NCI-H187 treated with DMSO at 0.1 percent for 48 hours (cell line): ENCODE measurements around the gene ALDH8A1.

ENCODE experiments used
- DNase-seq: peaks from one replicate; lab custom pipeline; 2025; lab: John Stamatoyannopoulos, UW

Gene ALDH8A1, protein sequence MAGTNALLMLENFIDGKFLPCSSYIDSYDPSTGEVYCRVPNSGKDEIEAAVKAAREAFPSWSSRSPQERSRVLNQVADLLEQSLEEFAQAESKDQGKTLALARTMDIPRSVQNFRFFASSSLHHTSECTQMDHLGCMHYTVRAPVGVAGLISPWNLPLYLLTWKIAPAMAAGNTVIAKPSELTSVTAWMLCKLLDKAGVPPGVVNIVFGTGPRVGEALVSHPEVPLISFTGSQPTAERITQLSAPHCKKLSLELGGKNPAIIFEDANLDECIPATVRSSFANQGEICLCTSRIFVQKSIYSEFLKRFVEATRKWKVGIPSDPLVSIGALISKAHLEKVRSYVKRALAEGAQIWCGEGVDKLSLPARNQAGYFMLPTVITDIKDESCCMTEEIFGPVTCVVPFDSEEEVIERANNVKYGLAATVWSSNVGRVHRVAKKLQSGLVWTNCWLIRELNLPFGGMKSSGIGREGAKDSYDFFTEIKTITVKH

DNA sequence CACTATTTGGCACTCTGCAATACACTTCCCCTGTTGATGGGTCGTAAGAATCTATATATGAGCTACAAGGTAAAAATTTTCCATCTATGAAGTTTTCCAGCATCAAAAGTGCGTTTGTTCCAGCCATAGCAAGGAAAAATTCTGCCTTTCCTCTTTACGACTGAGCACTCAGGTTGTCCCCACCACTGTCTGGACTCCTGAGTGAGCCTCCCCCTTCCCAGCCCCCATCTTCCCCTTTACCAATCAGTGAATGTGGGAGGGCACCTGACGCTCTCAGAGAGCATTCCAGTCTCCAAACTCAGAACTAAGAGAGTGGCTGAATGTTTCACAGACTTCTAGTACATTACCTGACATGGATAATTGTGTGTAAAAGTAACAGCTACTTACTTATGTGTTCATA lies at the start of gene ALDH8A1:
Gene ALDH8A1, minus strand, starts transcription at position 175 of the 400 bp plus-strand sequence. Its CDS starts 48 bp downstream, at position 127.
- no peak for DNase-seq

- DNase-seq: no peak
Measured at GRCh38 chr6:134999107-134999506, 49.2 kb upstream of the ALDH8A1 start.

- no peak for DNase-seq
Measured at GRCh38 chr6:134997133-134997995, 47.5 kb upstream of the ALDH8A1 start.

- no peak for DNase-seq
Measured at GRCh38 chr6:134995536-134995935, 45.6 kb upstream of the ALDH8A1 start.

- no peak for DNase-seq
Measured at GRCh38 chr6:134994431-134994830, 44.5 kb upstream of the ALDH8A1 start.

DNA sequence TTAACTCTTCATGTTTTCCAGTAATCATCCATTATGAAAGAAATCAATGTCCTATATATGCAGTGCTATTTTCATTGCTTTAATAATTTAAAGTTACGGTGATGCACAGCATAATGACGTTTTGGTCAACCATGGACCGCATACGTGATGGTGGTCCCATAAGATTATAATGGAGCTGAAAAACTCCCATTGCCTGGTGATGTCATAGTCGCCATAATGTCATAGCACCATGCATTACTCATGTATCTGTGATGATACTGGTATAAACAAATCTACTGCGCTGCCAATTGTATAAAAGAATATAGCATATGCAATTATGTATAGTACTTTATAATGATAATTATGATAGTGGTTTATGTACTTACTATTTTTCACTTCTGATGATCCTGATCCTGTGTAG lies 42.3 kb upstream of the ALDH8A1 start:
- DNase-seq: no peak

DNA sequence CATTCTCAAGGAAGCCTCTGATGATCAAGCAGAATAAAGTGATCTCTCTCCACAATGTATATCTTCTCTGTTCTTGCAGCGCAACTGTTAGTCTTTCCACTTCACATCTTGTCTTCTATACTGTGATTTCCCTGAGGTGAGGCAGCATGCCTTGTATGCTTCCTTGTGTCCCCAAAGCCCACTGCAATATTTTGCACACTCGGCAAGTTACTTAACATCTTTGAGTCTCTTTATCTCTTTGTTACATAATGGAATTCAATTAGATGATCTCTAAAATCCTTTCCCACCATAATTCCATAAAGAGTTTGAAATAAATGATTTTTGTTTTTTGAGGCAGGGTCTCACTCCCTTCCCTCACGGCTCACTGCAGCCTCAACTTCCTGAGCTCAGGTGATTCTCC lies 40.4 kb upstream of the ALDH8A1 start:
- DNase-seq: no peak

GRCh38 chr6:134984821-134985220 lies 34.9 kb upstream of the ALDH8A1 start:
- DNase-seq: no peak

DNA sequence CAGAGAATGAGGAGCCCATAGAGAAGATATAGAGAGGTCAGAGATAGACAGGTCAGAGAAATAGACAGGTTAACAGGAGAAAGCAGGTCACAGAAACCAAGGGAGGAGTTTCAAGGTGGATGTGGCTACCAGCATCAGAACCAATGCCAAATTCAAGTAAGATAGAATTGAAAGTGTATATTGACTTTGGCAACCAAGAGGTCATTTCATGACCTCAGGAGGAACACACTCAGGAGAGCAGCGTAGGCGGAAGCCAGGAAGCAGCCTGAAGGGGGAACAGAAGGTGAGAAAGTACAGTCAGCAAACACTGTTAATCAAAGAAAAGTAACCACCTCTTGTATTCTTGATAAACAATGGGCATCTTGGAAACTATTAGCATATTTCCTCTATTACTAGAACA lies 33.9 kb upstream of the ALDH8A1 start:
- DNase-seq: no peak

DNA sequence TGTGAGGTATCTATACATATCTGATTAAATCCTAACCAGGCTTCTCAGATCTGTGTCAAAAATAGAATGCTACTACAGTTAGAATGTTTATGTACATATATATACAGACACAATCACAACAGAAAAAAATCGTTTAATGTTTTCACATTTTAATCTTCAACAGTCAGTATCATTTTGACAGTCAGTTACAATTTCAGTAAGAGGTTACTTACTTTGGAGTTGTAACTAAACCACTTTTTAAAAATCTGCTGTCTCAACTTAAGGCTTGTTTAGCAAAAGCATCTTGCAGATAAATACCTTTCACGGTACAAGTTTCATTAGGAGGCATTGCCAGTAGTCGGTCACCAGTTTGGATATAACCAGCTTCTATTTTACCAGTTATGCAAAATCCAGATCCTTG lies 32.3 kb upstream of the ALDH8A1 start:
- DNase-seq: no peak

DNA sequence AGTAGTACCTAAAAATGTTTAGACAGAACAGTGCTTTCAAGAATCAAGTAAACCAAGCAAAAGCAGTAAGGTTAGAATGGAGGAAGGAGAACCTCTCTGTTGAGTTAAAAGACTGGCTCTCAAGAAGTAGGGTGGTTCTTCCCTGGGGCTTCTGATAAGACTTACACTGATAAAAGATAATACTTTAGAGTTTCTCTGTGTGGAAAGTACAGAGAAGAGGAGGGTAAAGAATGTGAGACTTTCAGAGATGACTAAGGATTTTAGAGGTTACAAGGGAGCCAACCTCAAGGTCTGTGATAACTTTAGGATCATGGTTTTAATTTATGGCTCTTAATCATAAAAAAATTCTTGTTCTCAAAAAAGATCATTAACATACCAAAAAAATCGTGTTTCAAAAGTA lies 30.9 kb upstream of the ALDH8A1 start:
- no peak for DNase-seq

GRCh38 chr6:134979142-134979541 lies 29.2 kb upstream of the ALDH8A1 start:
- no peak for DNase-seq

DNA sequence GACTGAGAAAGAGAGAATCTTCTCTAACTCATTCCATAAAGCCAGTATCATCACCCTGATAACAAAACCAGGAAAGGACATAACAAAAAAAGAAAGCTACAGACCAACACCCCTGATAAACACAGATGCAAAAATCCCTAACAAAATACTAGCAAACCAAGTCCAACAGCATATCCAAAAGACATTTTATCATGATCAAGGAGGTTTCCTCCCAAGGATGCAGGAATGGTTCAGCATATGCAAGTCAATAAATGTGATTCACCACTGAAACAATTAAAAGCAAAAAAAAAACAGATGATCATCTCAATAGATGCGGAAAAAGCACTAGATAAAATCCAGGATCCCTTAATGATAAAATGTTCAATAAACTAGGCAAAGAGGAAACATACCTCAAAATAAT lies 24.5 kb upstream of the ALDH8A1 start:
- DNase-seq: no peak

- DNase-seq: no peak
Measured at GRCh38 chr6:134967711-134968110, 17.8 kb upstream of the ALDH8A1 start.

DNA sequence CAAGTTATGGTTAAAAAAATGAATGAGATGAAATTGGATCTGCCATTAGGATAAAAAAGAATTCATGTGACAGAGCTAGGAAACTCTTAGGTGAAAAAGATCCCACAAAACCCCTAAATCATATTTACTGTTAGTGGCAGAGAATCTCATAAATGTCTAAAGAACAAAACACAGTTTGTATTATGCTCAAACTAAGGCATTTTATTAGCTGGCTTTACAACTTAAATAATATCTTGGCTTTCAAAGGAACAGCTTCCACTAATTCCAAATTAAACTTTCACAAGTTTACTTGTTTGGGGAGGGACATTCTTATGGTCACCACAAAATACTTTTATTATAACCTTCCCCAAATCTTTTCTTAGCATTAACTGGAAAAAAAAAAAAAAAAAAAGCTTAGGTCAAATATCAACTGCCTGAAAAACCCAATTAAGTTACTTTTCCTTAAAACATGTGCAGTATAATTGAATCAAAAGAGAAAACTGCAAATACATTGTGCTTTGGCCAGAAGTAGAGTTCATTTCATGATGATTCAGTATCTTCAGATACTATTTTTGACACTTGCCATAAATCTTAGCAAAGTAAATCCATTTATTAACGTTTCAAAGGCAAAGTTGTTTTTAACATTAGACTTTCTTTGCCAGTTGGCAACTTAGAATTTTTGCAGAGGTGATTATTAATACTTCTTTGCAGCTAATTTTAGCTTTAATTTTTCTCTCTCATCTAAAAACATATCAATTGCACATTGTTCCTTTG lies 14.7 kb upstream of the ALDH8A1 start:
- no peak for DNase-seq

DNA sequence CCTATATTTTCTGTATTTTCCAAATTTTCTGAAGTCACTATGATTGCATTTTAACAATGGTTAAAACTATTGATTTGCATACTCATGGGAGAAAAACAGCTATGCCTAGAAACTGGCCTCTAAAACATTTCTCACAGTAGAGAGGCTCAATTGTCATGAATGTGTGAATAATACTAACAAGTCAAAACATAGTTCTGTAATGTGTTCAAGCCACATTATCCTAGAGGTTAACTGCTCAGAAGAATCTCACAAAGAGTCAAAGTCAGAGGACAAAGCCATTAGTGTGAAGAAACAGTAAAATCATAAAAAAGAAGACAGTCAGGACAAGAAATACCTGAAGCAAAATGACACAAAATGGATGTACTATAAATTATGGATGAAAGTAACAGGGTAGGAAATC lies 12.5 kb upstream of the ALDH8A1 start:
- DNase-seq: no peak

DNA sequence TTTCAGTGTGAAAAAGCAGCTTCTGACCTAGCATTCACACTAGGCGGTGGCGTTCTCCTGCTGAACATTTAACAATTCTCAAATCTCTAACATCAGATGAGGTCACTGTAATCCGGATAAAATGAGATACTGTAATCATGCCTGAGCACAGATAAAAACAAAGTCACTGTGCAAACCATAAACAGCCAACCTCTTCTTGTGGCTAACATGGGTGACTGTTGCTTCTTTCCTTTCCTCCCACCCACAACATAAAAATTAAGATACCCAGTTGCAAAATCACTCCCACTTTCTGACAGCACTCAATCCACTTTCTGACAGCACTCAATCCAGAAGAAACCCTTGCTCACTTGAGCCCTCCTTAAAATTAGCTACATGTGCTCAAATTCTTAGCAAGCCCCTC lies 11.5 kb upstream of the ALDH8A1 start:
- no peak for DNase-seq

DNA sequence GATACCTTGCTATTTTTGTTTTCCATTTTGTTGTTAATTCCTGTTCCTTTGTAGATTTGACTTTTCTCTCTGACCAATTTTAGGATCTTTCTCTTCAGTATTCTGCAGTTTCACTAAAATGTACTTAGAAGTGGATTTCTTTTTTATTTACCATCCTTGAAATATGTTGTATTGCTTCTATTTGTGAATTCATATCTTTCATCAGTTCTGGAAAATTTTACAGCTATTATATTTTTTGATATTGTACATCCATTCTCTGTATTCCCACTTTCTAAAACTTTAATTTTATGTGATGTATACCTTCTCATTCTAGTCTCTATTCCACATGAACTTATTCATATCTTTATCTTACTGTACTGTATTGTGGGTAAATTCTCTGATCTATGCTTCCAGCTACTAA lies 9.7 kb upstream of the ALDH8A1 start:
- DNase-seq: no peak

DNA sequence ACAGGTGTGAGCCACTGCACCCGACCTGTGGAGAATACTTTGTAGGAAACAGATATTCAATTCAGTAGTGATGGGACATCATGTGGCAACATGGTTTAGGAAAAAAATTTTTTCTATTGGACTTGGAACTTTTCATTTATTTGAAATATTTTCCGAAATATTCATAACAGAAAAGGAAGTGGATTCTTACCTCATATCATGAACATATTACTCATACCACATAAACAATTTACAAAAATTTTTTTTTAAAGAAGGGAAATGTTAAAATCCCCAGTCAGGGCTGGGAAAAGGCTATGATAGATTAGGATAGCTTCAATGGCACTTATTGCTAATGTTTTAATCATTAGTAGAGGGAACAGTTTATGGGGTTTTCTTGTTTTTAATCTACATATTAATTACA lies 6.8 kb upstream of the ALDH8A1 start:
- DNase-seq: no peak

DNA sequence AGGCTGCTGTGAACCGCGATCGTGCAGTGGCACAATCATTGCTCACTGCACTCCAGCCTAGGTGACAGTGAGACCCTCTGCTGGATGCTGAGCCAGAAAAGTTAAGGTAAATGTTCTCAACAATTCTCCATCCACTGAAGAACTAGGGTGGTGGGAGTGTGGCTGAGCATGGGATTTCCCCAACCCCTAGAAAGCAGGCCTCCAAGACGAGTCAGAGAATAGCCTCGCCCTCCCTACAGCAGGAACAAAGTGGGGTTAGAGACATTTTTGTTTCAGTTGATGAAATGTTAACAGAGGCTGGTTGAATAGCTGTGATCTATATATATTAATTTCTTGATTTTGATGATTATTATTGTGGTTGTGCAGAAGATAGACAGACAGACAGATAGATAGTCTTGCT lies 6.1 kb upstream of the ALDH8A1 start:
- no peak for DNase-seq

DNA sequence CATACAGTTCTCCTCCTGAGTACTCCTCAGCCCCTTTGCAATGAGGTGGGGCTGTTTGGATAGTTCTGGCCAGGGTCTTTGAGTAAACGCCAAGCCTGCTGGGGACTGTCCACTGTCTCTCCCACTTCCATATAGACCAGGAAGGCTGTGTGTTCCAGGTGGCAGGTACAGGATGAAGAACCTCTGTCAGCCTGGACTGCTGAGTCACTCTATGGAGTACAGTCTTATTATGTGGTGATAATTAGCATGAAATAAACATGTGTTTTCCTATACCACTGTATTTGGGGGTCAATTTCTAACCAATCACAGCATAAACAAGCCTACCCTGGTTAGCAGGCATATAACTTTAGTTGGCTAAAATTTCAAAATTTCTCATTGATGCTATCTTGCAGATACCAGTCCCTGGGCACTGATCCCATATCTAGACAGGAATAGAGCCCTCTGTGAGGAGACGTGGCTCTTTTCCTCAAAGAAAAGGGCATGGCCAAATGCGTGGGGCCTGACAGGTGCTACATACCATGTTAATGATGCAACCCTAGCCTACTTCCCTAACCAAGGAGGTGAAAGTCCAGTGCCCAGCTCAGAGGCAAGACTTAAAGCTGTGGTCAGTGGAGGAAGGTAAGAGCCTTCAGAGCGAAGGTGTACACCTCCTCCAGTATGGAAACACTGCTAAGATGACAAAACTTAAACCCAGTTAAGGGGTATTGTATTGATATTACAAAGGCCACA lies 4.5 kb upstream of the ALDH8A1 start:
- no peak for DNase-seq
